ENCODE results near the gene CGB1. TPM values are rescaled to one million over a fixed set of nuclear protein-coding genes. Genes with fewer than 3 reads are reported as not detected.

CGB1 gene
- not detected in 2 replicates for total RNA-seq

GRCh38 chr19:49036815-49037214 lies at the start of gene CGB1:
TSS of gene CGB1 (minus strand) at chr19:49036895. CDS start at chr19:49036711, 184 bp downstream.

GRCh38 chr19:49085020-49085867 lies 48.5 kb upstream of the CGB1 start, which contains the start of gene SNRNP70:
TSS of gene SNRNP70 (plus strand) at chr19:49085451. CDS start at chr19:49086415, 964 bp downstream.

GRCh38 chr19:49064768-49065611 lies 28.3 kb upstream of the CGB1 start, which contains the start of gene NTF4:
TSS of gene NTF4 (minus strand) at chr19:49064818. CDS start at chr19:49061997, 2,821 bp downstream.

GRCh38 chr19:49057636-49058234 lies 21.0 kb upstream of the CGB1 start, which contains the start of gene CGB7:
TSS of gene CGB7 (minus strand) at chr19:49057749. CDS start at chr19:49055375, 2,374 bp downstream.

GRCh38 chr19:49049011-49049410 lies 12.3 kb upstream of the CGB1 start, which contains the start of gene CGB8:
TSS of gene CGB8 (minus strand) at chr19:49049111. CDS start at chr19:49048739, 372 bp downstream.

GRCh38 chr19:49043548-49043947 lies 6.9 kb upstream of the CGB1 start, which contains the start of gene CGB5:
TSS of gene CGB5 (plus strand) at chr19:49043848. CDS start at chr19:49044210, 362 bp downstream.

GRCh38 chr19:49031642-49032301 lies 4.9 kb downstream of the CGB1 start, which contains the start of gene CGB2:
TSS of gene CGB2 (plus strand) at chr19:49031890. CDS start at chr19:49032096, 206 bp downstream.

GRCh38 chr19:49024233-49024632 lies 12.5 kb downstream of the CGB1 start, which contains the start of gene CGB3:
TSS of gene CGB3 (minus strand) at chr19:49024333. CDS start at chr19:49023971, 362 bp downstream.

GRCh38 chr19:49017041-49017665 lies 19.5 kb downstream of the CGB1 start, which contains the start of gene LHB:
TSS of gene LHB (minus strand) at chr19:49017091. CDS start at chr19:49017081, 10 bp downstream.

GRCh38 chr19:48993175-48994034 lies 43.3 kb downstream of the CGB1 start, which contains the start of the genes GYS1 and RUVBL2:
TSS of gene GYS1 (minus strand) at chr19:48993309. CDS start at chr19:48993112, 197 bp downstream.
TSS of gene RUVBL2 (plus strand) at chr19:48993887. CDS start at chr19:48993912, 25 bp downstream.

Other genes with a start within 250 kb of the CGB1 start
- gene BCAT2, start 225.9 kb downstream of the CGB1 start, total RNA-seq, result 17.8 and 34.5 TPM in 2 replicates
- gene HSD17B14, start 200.4 kb downstream of the CGB1 start, total RNA-seq, result 5.5 and 19.0 TPM in 2 replicates
- 4.2 and 6.6 TPM in 2 replicates for gene PLEKHA4, start 168.3 kb downstream of the CGB1 start, total RNA-seq
- 47.0 and 52.0 TPM in 2 replicates for gene PPP1R15A, start 164.5 kb downstream of the CGB1 start, total RNA-seq
- gene TULP2, start 138.2 kb downstream of the CGB1 start, total RNA-seq, result 0.09 and 0.30 TPM in 2 replicates
- 319 and 392 TPM in 2 replicates for gene NUCB1, start 136.6 kb downstream of the CGB1 start, total RNA-seq
- not detected in 2 replicates for gene DHDH, start 103.2 kb downstream of the CGB1 start, total RNA-seq
- gene BAX, start 82.0 kb downstream of the CGB1 start, total RNA-seq, result 116 and 123 TPM in 2 replicates
- 2,285 and 3,939 TPM in 2 replicates for gene FTL, start 71.6 kb downstream of the CGB1 start, total RNA-seq
- gene GYS1, start 43.6 kb downstream of the CGB1 start, total RNA-seq, result 47.5 and 55.9 TPM in 2 replicates
- 176 and 217 TPM in 2 replicates for gene RUVBL2, start 43.0 kb downstream of the CGB1 start, total RNA-seq
- not detected in 2 replicates for gene LHB, start 19.8 kb downstream of the CGB1 start, total RNA-seq
- not detected in 2 replicates for gene CGB3, start 12.6 kb downstream of the CGB1 start, total RNA-seq
- not detected in 2 replicates for gene CGB2, start 5.0 kb downstream of the CGB1 start, total RNA-seq
- not detected in 2 replicates for gene CGB5, start 7.0 kb upstream of the CGB1 start, total RNA-seq
- gene CGB8, start 12.2 kb upstream of the CGB1 start, total RNA-seq, result not detected in 2 replicates
- 0.23 and 0.30 TPM in 2 replicates for gene CGB7, start 20.9 kb upstream of the CGB1 start, total RNA-seq
- 0.30 TPM in 1 of 2 replicates, not detected in the other for gene NTF4, start 27.9 kb upstream of the CGB1 start, total RNA-seq
- gene KCNA7, start 35.8 kb upstream of the CGB1 start, total RNA-seq, result not detected in 2 replicates
- gene SNRNP70, start 48.6 kb upstream of the CGB1 start, total RNA-seq, result 86.7 and 121 TPM in 2 replicates
- 6.3 and 13.7 TPM in 2 replicates for gene LIN7B, start 77.5 kb upstream of the CGB1 start, total RNA-seq
- 0.89 and 0.97 TPM in 2 replicates for gene C19orf73, start 82.2 kb upstream of the CGB1 start, total RNA-seq
- gene PPFIA3, start 82.6 kb upstream of the CGB1 start, total RNA-seq, result 3.3 and 8.0 TPM in 2 replicates
- gene HRC, start 118.5 kb upstream of the CGB1 start, total RNA-seq, result 0.14 TPM in 1 of 2 replicates, not detected in the other
- gene TRPM4, start 120.9 kb upstream of the CGB1 start, total RNA-seq, result 13.4 and 23.1 TPM in 2 replicates

Measured in smooth muscle cell of the umbilical artery (primary cell).